Left renal cortex interstitium (tissue), 4 donors: ENCODE measurements around the gene CD96. TPM values are rescaled to one million over a fixed set of nuclear protein-coding genes. Genes with fewer than 3 reads are reported as not detected.
"Not testable (repeated sequence)": the region's sequence is repeated elsewhere in the genome, so short reads cannot be mapped to it uniquely, and the experiment has no call there.

Source experiments
- DNase-seq, 4 donors: peaks; one replicate each; pipeline ENCODE4 v3.0.0-alpha.2; 2013; ENCODE audit warnings: low read depth in 4 of 4, low spot score in 2 of 4, missing footprints in 1 of 4
- polyA plus RNA-seq, 4 donors: library from polyadenylated mRNA; unstranded; fragments of 120-200 nt; gene quantifications; one replicate each; pipeline ENCODE4 v1.2.1, GENCODE V29; 2013; ENCODE audit not compliant: insufficient read length in 4 of 4

CD96 gene
- polyA plus RNA-seq, 4 donors: 0.59 to 2.1 (median 1.3) TPM

DNA sequence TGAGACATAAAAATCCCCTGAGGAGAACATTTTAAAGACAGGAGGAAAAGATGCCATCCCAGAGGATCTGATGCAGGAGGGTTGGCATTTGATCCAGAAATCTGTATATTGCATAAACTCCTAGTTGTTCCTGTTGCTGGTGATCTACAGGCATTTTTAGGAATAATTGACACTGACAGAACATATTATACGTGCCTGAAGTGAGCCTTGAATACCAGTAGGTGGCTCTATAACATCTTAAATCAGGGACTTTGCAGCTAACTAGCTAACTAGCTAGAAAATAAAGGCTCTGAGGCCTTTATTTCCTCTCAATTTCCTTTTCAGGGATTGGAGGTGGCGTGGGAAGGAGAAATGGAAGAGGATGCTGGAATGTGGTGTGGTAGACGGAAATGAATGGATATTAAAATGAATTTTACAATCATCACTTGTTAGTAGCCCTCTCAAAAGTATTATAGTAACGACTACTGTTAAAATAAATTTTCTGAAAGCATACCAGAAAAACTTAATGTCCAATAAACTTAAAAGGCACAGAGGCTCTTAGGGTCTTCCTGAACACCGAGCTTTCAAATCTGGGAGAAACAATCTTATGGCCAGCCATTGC is 127.0 kb downstream of the CD96 start:
- no peak for DNase-seq

DNA sequence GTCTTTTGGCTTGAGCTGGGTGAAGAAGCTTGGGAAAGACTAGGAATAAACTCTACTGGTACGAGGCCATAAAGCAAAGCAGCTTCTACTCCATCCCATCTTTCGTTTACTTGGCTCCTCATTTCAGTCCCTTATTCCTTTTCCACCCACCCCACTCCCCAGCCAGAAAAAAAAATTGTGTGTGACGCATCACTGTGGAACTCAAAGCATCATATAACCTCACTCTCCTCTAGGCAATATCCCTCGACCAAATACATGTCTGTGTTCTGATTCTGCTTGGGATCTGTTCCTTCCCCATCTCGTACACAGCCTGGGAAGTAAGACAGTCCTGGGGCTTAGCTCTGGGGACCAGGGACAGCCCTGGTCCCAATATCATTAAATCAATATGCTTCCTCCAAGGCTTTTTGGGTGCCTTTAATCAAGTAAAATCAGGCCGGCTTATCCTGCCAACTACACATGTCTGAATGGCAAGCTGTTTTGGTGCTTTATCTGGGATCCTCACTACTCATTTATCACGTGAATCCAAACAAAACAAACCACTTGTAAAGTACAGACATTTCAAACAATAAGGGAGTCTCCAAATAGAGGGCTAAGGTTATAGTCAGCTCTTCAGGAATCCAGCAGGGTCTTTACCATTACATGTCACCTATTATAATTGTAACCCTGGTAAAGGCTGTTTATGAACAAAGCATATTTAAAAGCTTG is 128.1 kb downstream of the CD96 start:
- DNase-seq: no peak

GRCh38 chr3:111672461-111672860 is 130.5 kb downstream of the CD96 start:
- DNase-seq: not testable (repeated sequence)

DNA sequence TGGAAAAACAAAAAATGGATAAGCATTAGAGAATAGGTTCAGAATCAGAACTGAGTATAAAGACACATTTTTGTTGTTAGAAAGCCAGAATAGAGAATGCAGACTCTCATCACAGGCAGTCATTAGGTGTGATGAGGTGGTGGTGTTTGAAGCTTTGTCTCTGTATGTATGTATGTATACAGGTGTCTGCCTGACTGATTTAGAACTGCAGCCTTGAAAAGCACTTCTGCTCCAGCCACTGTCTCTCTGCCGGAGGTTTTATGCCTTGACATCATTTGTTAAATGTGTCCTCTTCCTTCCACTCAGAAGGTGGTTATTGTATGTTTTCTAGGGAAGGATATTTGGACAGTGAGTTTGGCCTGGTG is 133.8 kb downstream of the CD96 start:
- no peak for DNase-seq

GRCh38 chr3:111676211-111677006 is 134.4 kb downstream of the CD96 start:
- DNase-seq: no peak

- no peak for DNase-seq
These were observed 135.0 kb downstream of the CD96 start for GRCh38 chr3:111677007-111677392.

DNA sequence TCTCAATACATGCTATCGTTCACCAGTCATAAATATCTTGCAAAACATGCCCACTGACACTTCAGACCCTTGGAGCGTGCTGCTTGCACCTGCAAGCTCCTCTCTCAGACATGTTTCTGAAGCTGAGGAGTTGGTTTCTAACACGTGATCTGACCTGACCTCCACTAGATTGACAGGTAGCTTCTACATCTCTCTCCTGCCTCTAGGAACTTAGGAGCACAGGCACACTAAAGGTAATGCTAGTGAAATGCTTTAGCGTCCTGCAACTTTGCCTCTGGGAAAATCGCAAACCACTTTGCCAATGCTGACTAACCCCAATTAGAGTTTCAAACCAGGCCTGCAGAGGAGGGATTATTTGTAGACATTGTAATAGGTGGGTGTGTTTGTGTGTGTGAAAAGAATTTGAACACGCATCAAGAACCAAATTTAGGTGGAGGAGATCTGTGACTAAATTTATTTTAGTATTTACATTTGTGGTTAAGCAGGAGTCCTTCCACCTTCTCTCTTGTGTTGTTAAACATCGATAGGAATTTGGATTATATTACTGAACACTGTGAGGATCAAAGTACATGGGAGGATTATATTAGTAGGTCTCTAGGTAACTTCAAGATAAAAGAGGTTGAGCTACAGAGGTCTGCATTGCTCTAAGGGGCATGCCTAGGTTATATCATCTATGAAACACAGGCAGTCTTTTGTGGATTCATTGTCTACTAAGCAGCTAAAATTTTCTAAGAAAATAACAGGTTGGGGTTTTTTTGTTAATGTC is 139.8 kb downstream of the CD96 start:
- DNase-seq: no peak

GRCh38 chr3:111684640-111685039 is 142.6 kb downstream of the CD96 start:
- no peak for DNase-seq

DNA sequence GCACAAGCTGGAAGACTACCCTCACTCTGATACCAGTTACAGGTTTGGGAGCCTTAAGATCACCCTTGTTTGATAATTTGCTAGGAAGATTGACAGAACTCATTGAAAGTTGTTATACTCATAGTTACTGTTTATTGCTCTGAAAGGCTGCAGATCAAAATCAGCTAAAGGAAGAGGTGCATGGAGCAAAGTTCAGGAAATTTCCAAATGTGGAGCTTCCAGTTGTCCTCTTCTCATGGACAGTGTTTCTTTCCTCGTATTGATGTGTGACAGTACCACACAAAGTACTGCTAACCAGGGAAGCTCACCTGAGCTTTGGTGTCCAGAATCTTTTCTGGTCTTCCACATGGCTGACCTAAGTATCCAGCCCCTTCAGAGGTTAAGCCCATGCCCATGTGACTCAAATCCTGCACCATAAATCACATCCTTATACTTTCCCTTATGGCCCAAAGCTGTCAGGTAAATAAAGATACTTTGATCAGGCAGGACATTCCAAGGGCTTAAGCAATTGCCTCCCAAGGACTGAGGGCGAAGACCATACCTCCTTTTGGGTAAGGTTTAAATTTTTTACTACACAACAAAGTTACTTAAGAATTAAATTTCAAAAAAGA is 146.3 kb downstream of the CD96 start:
- no peak for DNase-seq

DNA sequence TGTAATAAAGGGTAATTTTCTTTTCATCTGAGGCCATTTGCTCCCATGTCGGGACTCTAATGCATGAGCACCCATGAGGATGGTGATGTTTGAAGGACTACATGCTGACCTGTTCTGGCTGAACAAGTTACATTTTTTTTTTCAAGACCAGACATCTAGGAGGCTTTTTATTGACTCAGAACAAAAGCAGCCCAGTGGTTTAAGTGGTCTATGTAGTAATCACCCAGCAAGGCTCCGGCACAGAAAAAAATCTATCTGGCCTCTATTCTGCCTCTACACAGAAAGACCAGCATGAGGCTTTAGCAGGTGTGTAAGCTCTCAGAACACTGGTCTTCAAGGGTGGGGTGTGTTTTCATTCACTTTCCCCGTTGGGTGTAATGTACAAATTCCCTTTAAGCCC is 148.2 kb downstream of the CD96 start:
- no peak for DNase-seq

DNA sequence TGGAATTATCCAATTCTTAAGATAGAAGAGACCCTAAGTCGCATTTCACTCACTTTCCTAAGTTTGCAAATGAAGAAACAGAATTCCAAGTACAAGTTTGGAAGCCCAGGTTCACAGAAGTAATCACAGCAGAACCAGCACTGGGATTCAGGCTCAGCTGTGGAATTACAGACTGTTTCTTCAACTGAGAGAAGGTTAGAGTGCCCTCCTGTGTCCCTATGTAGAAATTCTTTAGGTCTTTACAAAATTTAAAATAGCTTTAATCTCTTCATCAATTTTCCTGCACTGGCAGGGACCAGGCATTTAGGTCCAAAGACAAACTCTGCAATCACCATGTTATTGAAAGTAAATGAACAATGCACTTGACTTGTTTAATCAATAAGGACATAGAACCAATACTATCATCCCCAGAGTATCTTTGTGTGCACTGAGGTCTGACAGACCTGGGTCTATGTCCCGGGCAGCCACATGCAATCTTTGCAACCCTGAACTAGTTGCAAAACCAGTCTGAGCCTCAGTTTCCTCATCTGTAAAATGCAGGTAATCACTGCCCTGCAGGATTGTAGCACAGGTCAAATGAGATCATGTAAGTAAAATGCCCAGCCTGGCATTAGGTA is 149.4 kb downstream of the CD96 start:
- no peak for DNase-seq

DNA sequence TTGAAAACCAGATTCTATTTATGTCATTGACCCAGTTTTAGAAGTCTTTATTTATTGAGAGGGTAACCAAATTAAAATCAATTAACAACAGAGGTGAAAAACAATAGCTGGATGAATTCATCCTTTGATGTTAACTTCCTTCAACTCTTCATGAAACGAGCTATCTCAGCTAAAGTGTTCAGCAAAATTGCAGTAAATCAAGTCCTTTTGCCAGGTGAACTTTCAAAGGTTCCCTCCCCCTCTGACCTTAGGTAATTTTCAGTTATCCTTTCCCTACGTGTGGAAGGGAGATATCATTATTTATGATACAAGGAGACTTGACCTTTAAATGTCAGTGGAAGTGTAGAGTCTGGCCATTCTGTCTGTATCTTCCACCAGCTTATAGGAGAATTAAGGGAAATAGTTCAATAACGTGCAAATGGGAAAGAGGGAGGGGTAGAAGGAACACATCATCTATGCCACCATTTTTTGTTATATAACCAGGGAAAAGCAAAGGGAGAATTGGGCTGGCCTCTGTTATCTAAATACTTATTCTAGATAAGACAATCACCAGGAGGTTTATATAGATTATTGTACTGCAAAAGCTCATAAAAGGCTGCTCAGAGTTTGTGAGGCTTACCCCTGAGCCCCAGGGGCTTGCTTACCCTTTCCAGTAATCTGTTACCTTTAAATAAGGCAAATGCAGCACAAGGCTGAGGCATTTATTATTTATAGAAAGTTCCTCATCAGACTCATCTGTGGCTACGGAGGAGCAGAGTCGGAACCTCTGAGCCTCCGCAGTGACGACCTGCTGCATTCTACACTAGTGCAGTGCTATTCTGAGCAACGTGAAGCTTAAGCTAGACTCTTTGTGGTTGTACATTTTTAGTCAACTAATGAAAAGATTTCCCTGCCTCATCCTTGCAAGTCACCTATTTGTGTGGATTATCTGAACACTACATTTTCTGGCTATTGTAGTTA is 150.9 kb downstream of the CD96 start:
- no peak for DNase-seq

DNA sequence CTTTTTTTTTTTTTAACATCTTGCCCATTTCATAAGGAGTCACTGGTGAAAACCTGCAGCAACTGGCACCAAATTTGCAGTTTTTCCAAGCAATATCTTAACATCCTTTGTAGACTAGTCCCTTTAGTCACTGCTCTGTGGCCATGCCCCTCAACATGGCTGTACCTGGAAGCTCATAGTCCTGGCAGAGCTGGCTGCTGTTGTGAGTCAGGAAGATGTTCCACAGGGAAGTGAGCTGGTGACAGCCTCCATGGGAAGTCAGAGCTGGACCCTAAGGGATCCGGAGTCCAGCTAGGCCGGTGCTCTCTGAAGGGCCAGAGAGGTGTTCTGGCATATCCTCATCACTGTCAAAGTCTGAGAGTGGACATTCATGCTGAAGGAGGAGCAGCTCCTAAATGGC is 152.5 kb downstream of the CD96 start:
- DNase-seq: no peak

DNA sequence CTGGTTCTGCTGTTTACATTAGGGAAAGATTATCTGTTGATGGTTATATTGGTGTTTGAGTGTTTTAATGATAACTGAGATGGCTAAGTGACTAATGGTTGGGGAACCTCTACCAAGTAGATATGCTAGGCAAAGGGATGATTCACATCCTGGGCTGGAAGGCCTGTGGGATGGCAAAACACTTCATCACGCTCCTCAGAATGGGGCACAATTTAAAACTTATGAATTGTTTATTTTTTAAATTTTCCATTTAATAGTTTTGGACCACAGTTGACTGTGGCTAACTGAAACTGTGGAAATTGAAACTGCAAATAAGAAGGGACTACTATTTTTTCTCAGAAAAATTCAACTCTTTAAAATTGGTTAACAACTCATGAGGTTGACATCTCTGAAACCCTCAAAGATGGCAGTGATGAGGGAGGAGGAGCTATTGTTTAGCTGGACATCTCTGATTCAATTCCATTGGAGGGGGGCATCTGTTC is 153.7 kb downstream of the CD96 start:
- no peak for DNase-seq

GRCh38 chr3:111700054-111700453 is 158.1 kb downstream of the CD96 start:
- DNase-seq: no peak

DNA sequence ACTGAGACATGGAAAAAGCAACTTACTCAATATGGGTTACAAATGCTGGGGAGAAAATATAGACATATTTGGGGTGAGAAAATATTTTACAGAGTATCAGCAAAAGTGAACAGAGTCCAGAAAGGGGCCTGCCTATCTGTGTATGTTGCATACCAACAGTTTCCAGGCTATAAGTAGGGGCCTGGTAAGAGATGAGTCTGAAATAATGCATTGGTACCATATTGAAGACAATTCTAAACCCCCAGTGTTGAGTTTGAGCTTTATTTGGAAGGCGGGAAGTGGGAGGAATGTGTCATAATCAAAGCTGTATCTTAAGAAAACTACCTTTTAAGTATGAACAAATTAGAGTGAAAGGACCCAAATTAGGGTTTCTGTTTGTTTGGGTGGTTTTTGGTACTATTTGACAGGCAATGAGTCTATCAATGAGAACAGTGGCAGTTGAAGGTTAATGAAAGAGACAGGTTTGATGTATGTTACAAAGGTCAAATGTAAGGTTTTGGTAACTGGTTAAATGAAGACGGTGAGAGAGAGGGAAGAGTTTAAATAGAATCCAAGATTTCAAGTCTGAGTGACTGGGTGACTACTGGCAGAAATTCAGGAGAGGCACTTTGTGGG is 159.4 kb downstream of the CD96 start:
- DNase-seq: no peak
